Measurements from ENCODE around the gene BCL10.

DNA sequence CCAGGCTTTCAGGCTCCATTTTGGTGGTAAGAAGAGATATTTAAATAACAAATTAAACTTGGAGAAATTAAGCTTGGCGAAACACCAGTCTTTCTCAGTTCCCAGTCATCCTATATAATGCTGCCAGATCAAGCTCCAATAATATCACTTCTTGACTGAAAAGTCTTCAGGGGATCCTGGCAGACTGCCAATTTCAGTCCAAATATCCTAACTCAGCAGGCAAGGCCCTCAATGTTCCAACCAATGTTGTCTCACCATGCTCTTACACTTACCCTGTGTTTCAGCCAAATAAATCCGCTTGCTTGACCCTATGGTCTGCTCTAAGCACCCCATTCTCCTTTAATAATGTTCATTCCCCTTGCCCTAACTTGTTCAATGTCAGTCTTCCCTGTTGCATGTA is 39.9 kb upstream of the BCL10 start:
- TF ChIP-seq EZH2 (IDR thresholded peaks at IDR 0.05; ENCODE audit: low read depth): no peak
- TF ChIP-seq, protein P1, sequence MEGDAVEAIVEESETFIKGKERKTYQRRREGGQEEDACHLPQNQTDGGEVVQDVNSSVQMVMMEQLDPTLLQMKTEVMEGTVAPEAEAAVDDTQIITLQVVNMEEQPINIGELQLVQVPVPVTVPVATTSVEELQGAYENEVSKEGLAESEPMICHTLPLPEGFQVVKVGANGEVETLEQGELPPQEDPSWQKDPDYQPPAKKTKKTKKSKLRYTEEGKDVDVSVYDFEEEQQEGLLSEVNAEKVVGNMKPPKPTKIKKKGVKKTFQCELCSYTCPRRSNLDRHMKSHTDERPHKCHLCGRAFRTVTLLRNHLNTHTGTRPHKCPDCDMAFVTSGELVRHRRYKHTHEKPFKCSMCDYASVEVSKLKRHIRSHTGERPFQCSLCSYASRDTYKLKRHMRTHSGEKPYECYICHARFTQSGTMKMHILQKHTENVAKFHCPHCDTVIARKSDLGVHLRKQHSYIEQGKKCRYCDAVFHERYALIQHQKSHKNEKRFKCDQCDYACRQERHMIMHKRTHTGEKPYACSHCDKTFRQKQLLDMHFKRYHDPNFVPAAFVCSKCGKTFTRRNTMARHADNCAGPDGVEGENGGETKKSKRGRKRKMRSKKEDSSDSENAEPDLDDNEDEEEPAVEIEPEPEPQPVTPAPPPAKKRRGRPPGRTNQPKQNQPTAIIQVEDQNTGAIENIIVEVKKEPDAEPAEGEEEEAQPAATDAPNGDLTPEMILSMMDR (conservative IDR thresholded peaks at IDR 0.05): no peak
